Karpas-422 (cell line): Measurements from ENCODE around the gene CASP1. TPM values are rescaled to one million over a fixed set of nuclear protein-coding genes. Genes with fewer than 3 reads are reported as not detected.
A peak's percentile ranks its signal among the peaks of the same experiment; 100 is the strongest.
"Not testable (repeated sequence)": the region's sequence is repeated elsewhere in the genome, so short reads cannot be mapped to it uniquely, and the experiment has no call there.

Experiments used
- DNase-seq: peaks from one replicate; pipeline ENCODE4 v3.0.0-alpha.2; 2015
- H2AFZ ChIP-seq: fragments of 200-600 bp; sonication (generic); 2 replicates; pipeline ENCODE4 v1.6.1; 2014; ENCODE audit warnings: antibody characterized with exemption, low read length, mixed read lengths
- H3K27ac ChIP-seq: fragments of 200-600 bp; sonication (generic); 2 replicates; pipeline ENCODE4 v1.5.1; 2014; ENCODE audit warnings: mild to moderate bottlenecking, low read length, moderate library complexity
- H3K27me3 ChIP-seq: fragments of 200-600 bp; sonication (generic); 2 replicates; pipeline ENCODE4 v1.6.1; 2014; ENCODE audit warnings: low read length, mixed read lengths
- H3K36me3 ChIP-seq: fragments of 200-600 bp; sonication (generic); 2 replicates; pipeline ENCODE4 v1.6.1; 2014; ENCODE audit warnings: low read length, mixed read lengths; ENCODE audit not compliant: insufficient read depth
- H3K4me1 ChIP-seq: fragments of 200-600 bp; sonication (generic); 2 replicates; pipeline ENCODE4 v1.6.1; 2014; ENCODE audit warnings: mild to moderate bottlenecking, low read length, mixed read lengths
- H3K4me2 ChIP-seq: fragments of 200-600 bp; sonication (generic); 2 replicates; pipeline ENCODE4 v1.6.1; 2014; ENCODE audit warnings: low read length, low read depth, mild to moderate bottlenecking; ENCODE audit not compliant: poor library complexity, severe bottlenecking
- H3K4me3 ChIP-seq: fragments of 200-600 bp; sonication (generic); 2 replicates; pipeline ENCODE4 v1.5.1; 2014; ENCODE audit warnings: mild to moderate bottlenecking, antibody characterized with exemption, low read length, mixed read lengths
- H3K79me2 ChIP-seq: fragments of 200-600 bp; sonication (generic); 2 replicates; pipeline ENCODE4 v1.6.1; 2014; ENCODE audit warnings: mild to moderate bottlenecking, low read length, mixed read lengths
- H3K9ac ChIP-seq: fragments of 200-600 bp; sonication (generic); 2 replicates; pipeline ENCODE4 v1.6.0; 2014; ENCODE audit warnings: low read length
- H3K9me2 ChIP-seq: fragments of 200-600 bp; sonication (generic), shearing (Covaris generic); replicated peaks from 2 replicates; pipeline ENCODE4 v1.6.0; 2014; ENCODE audit warnings: mild to moderate bottlenecking, low read length, moderate library complexity; ENCODE audit not compliant: insufficient read depth
- H3K9me3 ChIP-seq: fragments of 300-700, 200-600 bp; sonication (generic); 2 replicates; pipeline ENCODE4 v1.6.1; 2014; ENCODE audit warnings: low read length, mixed read lengths
- H4K20me1 ChIP-seq: fragments of 200-600 bp; sonication (generic); 2 replicates; pipeline ENCODE4 v1.6.1; 2014; ENCODE audit warnings: mild to moderate bottlenecking, antibody characterized with exemption, low read length, low read depth; ENCODE audit not compliant: insufficient read depth
- total RNA-seq: library from RNA; depleted of rRNA; stranded (reverse); fragments of >200 nt; shearing (Covaris generic); gene quantifications from 2 replicates; pipeline ENCODE4 v1.2.3, GENCODE V29; 2014; ENCODE audit warnings: low replicate concordance

Gene CASP1
- total RNA-seq, 1 experiment from 2014 or later: 3.9 TPM

GRCh38 chr11:105052487-105052886, 17.5 kb upstream of the CASP1 start:
- H3K27me3 ChIP-seq: peaks cover 3% of the 10 kb centered on the region; the same call in 1 of the 2 replicates
- H4K20me1 ChIP-seq: no peaks in the 10 kb centered on the region
- no peak overlapping the region for H3K4me3 ChIP-seq
- H3K4me2 ChIP-seq: no peak overlapping the region
- no peak overlapping the region for H2AFZ ChIP-seq
- no peaks in the 10 kb centered on the region for H3K4me1 ChIP-seq
- H3K9ac ChIP-seq: no peak overlapping the region
- H3K27ac ChIP-seq: no peak overlapping the region
- DNase-seq: no peak
- no peaks in the 10 kb centered on the region for H3K79me2 ChIP-seq
- no peaks in the 10 kb centered on the region for H3K9me3 ChIP-seq
- H3K9me2 ChIP-seq: no peaks in the 10 kb centered on the region
- no peaks in the 10 kb centered on the region for H3K36me3 ChIP-seq

GRCh38 chr11:105051559-105051958, 16.6 kb upstream of the CASP1 start:
- H3K9me2 ChIP-seq: no peaks in the 10 kb centered on the region
- H3K9me3 ChIP-seq: no peaks in the 10 kb centered on the region
- H3K79me2 ChIP-seq: no peaks in the 10 kb centered on the region
- H4K20me1 ChIP-seq: no peaks in the 10 kb centered on the region
- peaks cover 3% of the 10 kb centered on the region; the same call in 1 of the 2 replicates for H3K27me3 ChIP-seq
- no peak overlapping the region for H3K4me2 ChIP-seq
- no peaks in the 10 kb centered on the region for H3K36me3 ChIP-seq
- no peaks in the 10 kb centered on the region for H3K4me1 ChIP-seq
- no peak overlapping the region for H3K9ac ChIP-seq
- H3K27ac ChIP-seq: no peak overlapping the region
- no peak for DNase-seq
- H3K4me3 ChIP-seq: no peak overlapping the region
- no peak overlapping the region for H2AFZ ChIP-seq

- Histone ChIP-seq H3K4me2 (no peak overlapping the region), H3K4me1 (no peaks in the 10 kb centered on the region), H3K27me3 (peaks cover 3% of the 10 kb centered on the region; the same call in 1 of the 2 replicates), H3K4me3 (no peak overlapping the region), H3K79me2 (no peaks in the 10 kb centered on the region), H3K27ac (no peak overlapping the region), H4K20me1 (no peaks in the 10 kb centered on the region), H3K36me3 (no peaks in the 10 kb centered on the region), H3K9me2 (no peaks in the 10 kb centered on the region), H3K9ac (no peak overlapping the region), H3K9me3 (no peaks in the 10 kb centered on the region), H2AFZ (no peak overlapping the region)
- DNase-seq: no peak
Observed at GRCh38 chr11:105049481-105049880, 14.5 kb upstream of the CASP1 start.

- no peak overlapping the region for H2AFZ ChIP-seq
- H4K20me1 ChIP-seq: no peaks in the 10 kb centered on the region
Observed at GRCh38 chr11:105046898-105047579, 12.1 kb upstream of the CASP1 start.

GRCh38 chr11:105045676-105046296, 10.8 kb upstream of the CASP1 start:
- no peak for DNase-seq
- no peak overlapping the region for H3K27ac ChIP-seq
- peak overlapping the region; percentile 61; the same call in 1 of the 2 replicates for H2AFZ ChIP-seq
- H3K9ac ChIP-seq: no peak overlapping the region
- no peaks in the 10 kb centered on the region for H3K79me2 ChIP-seq
- peak overlapping the region; percentile 61; the same call in 1 of the 2 replicates for H3K4me3 ChIP-seq
- H4K20me1 ChIP-seq: no peaks in the 10 kb centered on the region
- peak overlapping the region; percentile 46 for H3K4me2 ChIP-seq
- H3K27me3 ChIP-seq: no peaks in the 10 kb centered on the region
- H3K36me3 ChIP-seq: no peaks in the 10 kb centered on the region
- no peaks in the 10 kb centered on the region for H3K4me1 ChIP-seq
- no peaks in the 10 kb centered on the region for H3K9me3 ChIP-seq
- peaks cover under 1% of the 10 kb centered on the region; the same call in 1 of the 2 replicates for H3K9me2 ChIP-seq

More at GRCh38 chr11:105046898-105047579, 12.1 kb upstream of the CASP1 start:
- Histone ChIP-seq H3K9me2 (no peaks in the 10 kb centered on the region), H3K9me3 (no peaks in the 10 kb centered on the region), H3K27ac (no peak overlapping the region), H3K27me3 (no peaks in the 10 kb centered on the region), H3K4me3 (no peak overlapping the region), H3K4me2 (no peak overlapping the region), H3K9ac (no peak overlapping the region), H3K79me2 (no peaks in the 10 kb centered on the region), H3K36me3 (no peaks in the 10 kb centered on the region), H3K4me1 (no peaks in the 10 kb centered on the region)
- DNase-seq: no peak

GRCh38 chr11:105044557-105045524, 9.9 kb upstream of the CASP1 start, which contains the start of gene CARD16:
Gene CARD16, minus strand, starts transcription at chr11:105045335. Its CDS starts 38 bp downstream, at chr11:105045297.
- not testable (repeated sequence) for H4K20me1 ChIP-seq, H3K27me3 ChIP-seq, H3K36me3 ChIP-seq, H3K9me3 ChIP-seq, H3K4me1 ChIP-seq, H3K9me2 ChIP-seq, H3K79me2 ChIP-seq, H3K27ac ChIP-seq
- peak within 1 kb of the TSS; percentile 61 for H3K4me3 ChIP-seq
- peak; percentile 58 for DNase-seq
- peak within 1 kb of the TSS; percentile 46 for H3K4me2 ChIP-seq
- H3K9ac ChIP-seq: peak within 1 kb of the TSS; percentile 59
- peak within 1 kb of the TSS; percentile 61 for H2AFZ ChIP-seq

- Histone ChIP-seq H2AFZ (no peak overlapping the region), H3K4me1 (no peaks in the 10 kb centered on the region), H3K27me3 (no peaks in the 10 kb centered on the region), H4K20me1 (no peaks in the 10 kb centered on the region), H3K9me3 (no peaks in the 10 kb centered on the region), H3K4me2 (no peak overlapping the region), H3K79me2 (no peaks in the 10 kb centered on the region), H3K36me3 (no peaks in the 10 kb centered on the region), H3K27ac (no peak overlapping the region), H3K4me3 (no peak overlapping the region), H3K9me2 (peaks cover 4% of the 10 kb centered on the region; the same call in 1 of the 2 replicates), H3K9ac (no peak overlapping the region)
- no peak for DNase-seq
Observed at GRCh38 chr11:105042178-105042577, 7.2 kb upstream of the CASP1 start.
